Uterus (tissue), 2 donors: ENCODE data around the gene TMC2.

Experiments
- CTCF ChIP-seq, 4 experiments: fragments of 200-600 bp in 2 of 4; fragments of 450-650 bp in 2 of 4; sonication (generic) in 2 of 4; IDR thresholded peaks; one replicate each; pipeline ENCODE4 v1.5.1; 2016 to 2019; ENCODE audit warnings: antibody characterized with exemption in 4 of 4, mild to moderate bottlenecking in 2 of 4, moderate library complexity in 1 of 4
- POLR2A ChIP-seq, 2 donors: fragments of 450-650 bp; IDR thresholded peaks; one replicate each; pipeline ENCODE4 v1.6.1; 2016; ENCODE audit warnings: antibody characterized with exemption in 2 of 2, mild to moderate bottlenecking in 1 of 2, moderate library complexity in 1 of 2

GRCh38 chr20:2541940-2542339 lies 5.6 kb downstream of the TMC2 start:
- no peak for TF ChIP-seq CTCF (IDR thresholded peaks at IDR 0.05)
- TF ChIP-seq POLR2A (IDR thresholded peaks at IDR 0.05) = no peak
